GM12875 (cell line): ENCODE data around the gene L2HGDH.

Experiments used
- H3K4me3 ChIP-seq: one replicate; pipeline ENCODE4 v1.5.1; 2011; ENCODE audit warnings: low read depth, low read length, control low read depth
- CTCF ChIP-seq: IDR thresholded peaks from 2 replicates; pipeline ENCODE4 v1.5.1; 2011; ENCODE audit warnings: low read depth, mild to moderate bottlenecking, control low read depth, inconsistent platforms, low read length, moderate library complexity, borderline replicate concordance; ENCODE audit not compliant: insufficient read depth

The L2HGDH gene

GRCh38 chr14:50210074-50210473 lies 102.0 kb downstream of the L2HGDH start:
- H3K4me3 ChIP-seq = no peak overlapping the region

GRCh38 chr14:50198499-50198898 lies 113.5 kb downstream of the L2HGDH start:
- H3K4me3 ChIP-seq = no peak overlapping the region
- TF ChIP-seq CTCF = no peak

More at GRCh38 chr14:50210074-50210473, 102.0 kb downstream of the L2HGDH start:
- no peak for TF ChIP-seq CTCF

GRCh38 chr14:50191499-50191898 lies 120.5 kb downstream of the L2HGDH start:
- H3K4me3 ChIP-seq = no peak overlapping the region
- TF ChIP-seq CTCF = no peak
